ENCODE results near the gene MYBPHL. TPM values are rescaled to one million over a fixed set of nuclear protein-coding genes. Genes with fewer than 3 reads are reported as not detected.

The MYBPHL gene
- total and polyA plus RNA-seq, 2 experiments from 2014 or later = 3.6 to 7.4 TPM

GRCh38 chr1:109255097-109255651 is 51.6 kb downstream of the MYBPHL start:
- Histone ChIP-seq H4K20me1 (ENCODE audit: insufficient read depth, poor library complexity, severe bottlenecking) (no peaks in the 10 kb centered on the region), H3K4me3 (no peak overlapping the region), H3K4me1 (ENCODE audit: insufficient read depth) (peaks cover 15% of the 10 kb centered on the region), H3K4me2 (no peak overlapping the region), H3K9me3 (ENCODE audit: low read depth) (no peaks in the 10 kb centered on the region), H3K27me3 (no peaks in the 10 kb centered on the region), H3K9me2 (replicated peaks; ENCODE audit: insufficient read depth) (no peaks in the 10 kb centered on the region), H3K27ac (no peak overlapping the region), H3K36me3 (replicated peaks; ENCODE audit: insufficient read depth, low read depth) (no peaks in the 10 kb centered on the region), H3K79me2 (no peaks in the 10 kb centered on the region), H2AFZ (no peak overlapping the region)
- TF ChIP-seq EZH2phosphoT487 (IDR thresholded peaks at IDR 0.05; ENCODE audit: low read depth, severe bottlenecking, unreplicated experiment) (no peak), CTCF (IDR thresholded peaks at IDR 0.05; ENCODE audit: poor library complexity) (no peak)
- no peak for DNase-seq (ENCODE audit: low spot score)
- WGBS (ENCODE audit: low lambda C conversion rate, missing lambda C conversion rate) = 70% methylated on average over 13 of the region's 15 CpGs

DNA sequence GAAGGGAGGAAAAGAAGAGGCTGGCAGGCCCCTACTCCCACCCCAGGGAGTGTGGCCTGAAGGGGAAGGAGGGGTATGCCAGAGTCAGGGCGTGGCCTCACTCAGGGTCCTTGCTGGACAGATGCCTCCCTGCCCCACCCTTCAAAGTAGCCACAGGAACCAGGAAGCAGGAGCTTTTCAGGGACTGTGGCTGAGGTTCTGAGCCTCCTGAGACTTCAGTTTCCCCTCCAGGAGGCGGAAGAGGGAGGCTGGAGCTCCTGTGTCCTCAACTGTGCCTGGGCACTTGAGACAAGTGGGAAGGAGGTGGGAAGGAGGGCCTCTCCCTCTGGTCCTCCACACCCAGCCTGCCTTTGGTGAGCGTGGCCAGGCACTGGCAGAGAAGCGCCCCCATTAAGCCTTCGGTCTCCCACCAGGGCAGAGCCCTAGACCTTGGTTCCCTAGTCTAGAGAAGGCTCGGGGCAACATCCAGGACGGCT is 52.2 kb downstream of the MYBPHL start:
- DNase-seq (ENCODE audit: low spot score) = no peak
- H3K27ac ChIP-seq = no peak overlapping the region
- no peaks in the 10 kb centered on the region for H4K20me1 ChIP-seq (ENCODE audit: insufficient read depth, poor library complexity, severe bottlenecking)
- H2AFZ ChIP-seq = no peak overlapping the region
- 89% methylated on average over 7 of the region's 7 CpGs for WGBS (ENCODE audit: low lambda C conversion rate, missing lambda C conversion rate)
- no peaks in the 10 kb centered on the region for H3K9me2 ChIP-seq (replicated peaks; ENCODE audit: insufficient read depth)
- no peak overlapping the region for H3K4me2 ChIP-seq
- no peaks in the 10 kb centered on the region for H3K79me2 ChIP-seq
- H3K36me3 ChIP-seq (replicated peaks; ENCODE audit: insufficient read depth, low read depth) = no peaks in the 10 kb centered on the region
- no peak for TF ChIP-seq EZH2 (IDR thresholded peaks at IDR 0.05; ENCODE audit: borderline replicate concordance)
- no peak for TF ChIP-seq CTCF (IDR thresholded peaks at IDR 0.05; ENCODE audit: poor library complexity)
- no peak for TF ChIP-seq EZH2phosphoT487 (IDR thresholded peaks at IDR 0.05; ENCODE audit: low read depth, severe bottlenecking, unreplicated experiment)
- H3K4me3 ChIP-seq = no peak overlapping the region
- H3K4me1 ChIP-seq (ENCODE audit: insufficient read depth) = peaks cover 15% of the 10 kb centered on the region
- no peaks in the 10 kb centered on the region for H3K27me3 ChIP-seq
- H3K9me3 ChIP-seq (ENCODE audit: low read depth) = no peaks in the 10 kb centered on the region

- 36% methylated on average over 9 of the region's 9 CpGs for WGBS (ENCODE audit: low lambda C conversion rate, missing lambda C conversion rate)
- H4K20me1 ChIP-seq (ENCODE audit: insufficient read depth, poor library complexity, severe bottlenecking) = no peaks in the 10 kb centered on the region
- TF ChIP-seq EZH2 (IDR thresholded peaks at IDR 0.05; ENCODE audit: borderline replicate concordance) = no peak
- no peak for TF ChIP-seq EZH2phosphoT487 (IDR thresholded peaks at IDR 0.05; ENCODE audit: low read depth, severe bottlenecking, unreplicated experiment)
- TF ChIP-seq CTCF (IDR thresholded peaks at IDR 0.05; ENCODE audit: poor library complexity) = no peak
- H3K27me3 ChIP-seq = no peaks in the 10 kb centered on the region
- DNase-seq (ENCODE audit: low spot score) = no peak
- H3K9me3 ChIP-seq (ENCODE audit: low read depth) = no peaks in the 10 kb centered on the region
- H3K4me1 ChIP-seq (ENCODE audit: insufficient read depth) = peaks cover 18% of the 10 kb centered on the region
- H3K4me3 ChIP-seq = no peak overlapping the region
- H3K79me2 ChIP-seq = no peaks in the 10 kb centered on the region
- no peaks in the 10 kb centered on the region for H3K36me3 ChIP-seq (replicated peaks; ENCODE audit: insufficient read depth, low read depth)
- peak overlapping the region; percentile 21 for H3K27ac ChIP-seq
- H2AFZ ChIP-seq = peak overlapping the region; percentile 29
- H3K4me2 ChIP-seq = no peak overlapping the region
- H3K9me2 ChIP-seq (replicated peaks; ENCODE audit: insufficient read depth) = no peaks in the 10 kb centered on the region
These were observed 52.8 kb downstream of the MYBPHL start for GRCh38 chr1:109253803-109254620.

Measured in hepatocyte (in vitro differentiated cells).